ENCODE data around the gene RAB11B. TPM values are rescaled to one million over a fixed set of nuclear protein-coding genes. Genes with fewer than 3 reads are reported as not detected.

Gene RAB11B
- total and polyA plus RNA-seq, 2 of the 13 experiments (the other 11 are each of a cell fraction or from before 2014, with no cell fraction given), result 6.0 to 28.4 TPM

GRCh38 chr19:8389891-8390616 lies at the start of gene RAB11B (continued):
- TF ChIP-seq USF2 (IDR thresholded peaks at IDR 0.05; ENCODE audit: low read depth, low read length), result no peak
- TF ChIP-seq USF2 (CRISPR knock-in tag; IDR thresholded peaks at IDR 0.05; ENCODE audit: borderline replicate concordance), result peak; percentile 75; the same call in 1 of the 2 replicates
- TF ChIP-seq ZNF264 (CRISPR knock-in tag; IDR thresholded peaks at IDR 0.05), result no peak
- peak; percentile 74 for TF ChIP-seq RBM39 (IDR thresholded peaks at IDR 0.05; ENCODE audit: low read depth, low read length, poor library complexity, severe bottlenecking)
- TF ChIP-seq SIX1 (CRISPR knock-in tag; IDR thresholded peaks at IDR 0.05; ENCODE audit: borderline replicate concordance), result no peak
- TF ChIP-seq ZNF503 (CRISPR knock-in tag; IDR thresholded peaks at IDR 0.05), result 0 out of 2 replicates have a peak, but pooled peaks have one; percentile 39
- TF ChIP-seq RBFOX2 (IDR thresholded peaks at IDR 0.05; ENCODE audit: low read depth, low read length), result peak; percentile 97
- peak; percentile 89; the same call in 1 of the 2 replicates for TF ChIP-seq PAX8 (CRISPR knock-in tag; IDR thresholded peaks at IDR 0.05; ENCODE audit: borderline replicate concordance)
- no peak for TF ChIP-seq TIGD3 (CRISPR knock-in tag; IDR thresholded peaks at IDR 0.05; ENCODE audit: borderline replicate concordance)
- TF ChIP-seq ZNF331 (CRISPR knock-in tag; IDR thresholded peaks at IDR 0.05), result 0 out of 2 replicates have a peak, but pooled peaks have one; percentile 27
- TF ChIP-seq THYN1 (CRISPR knock-in tag; IDR thresholded peaks at IDR 0.05; ENCODE audit: borderline replicate concordance, low read depth), result no peak
- peak; percentile 50 to 77 for TF ChIP-seq POLR2A (IDR thresholded peaks at IDR 0.05; ENCODE audit: insufficient read depth in 1 of 2, low read depth in 2 of 2, low read length in 2 of 2)
- no peak for TF ChIP-seq ZNF282 (IDR thresholded peaks at IDR 0.05; ENCODE audit: partially characterized antibody)
- TF ChIP-seq ZNF205 (CRISPR knock-in tag; IDR thresholded peaks at IDR 0.05), result no peak
- 0 out of 2 replicates have a peak, but pooled peaks have one; percentile 23 for TF ChIP-seq ZNF710 (CRISPR knock-in tag; IDR thresholded peaks at IDR 0.05; ENCODE audit: borderline replicate concordance)
- peak; percentile 87 for TF ChIP-seq CEBPZ (IDR thresholded peaks at IDR 0.05; ENCODE audit: low read length)
